ENCODE results near the gene SCYL2.
"Not testable (repeated sequence)": the region's sequence is repeated elsewhere in the genome, so short reads cannot be mapped to it uniquely, and the experiment has no call there.

Gene SCYL2

DNA sequence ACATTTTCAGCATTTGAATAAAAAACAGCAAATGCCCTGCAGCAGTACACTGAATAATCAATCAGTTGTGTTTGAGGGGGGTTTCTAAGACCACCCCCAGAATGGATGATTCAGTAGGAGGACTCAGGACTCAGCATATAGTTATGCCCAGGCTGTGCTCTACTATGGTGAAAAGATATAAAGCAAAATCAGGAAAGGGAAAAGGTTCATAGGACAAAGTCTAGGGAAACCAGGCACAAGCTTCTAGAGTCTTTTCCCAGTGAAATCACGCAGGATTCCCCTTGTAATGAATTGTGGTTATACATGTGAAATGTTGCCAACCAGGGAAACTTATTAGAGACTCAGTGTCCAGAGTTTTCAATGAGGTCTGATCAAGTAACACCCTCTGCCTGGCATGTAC lies 64.9 kb downstream of the SCYL2 start:
- Histone ChIP-seq H3K36me3 (ENCODE audit: insufficient read depth, low read length) (peaks cover 60% of the 10 kb centered on the region), H3K9me3 (replicated peaks; ENCODE audit: low read length) (no peaks in the 10 kb centered on the region), H3K27me3 (ENCODE audit: control insufficient read depth, insufficient read depth, low read length) (no peaks in the 10 kb centered on the region), H3K4me1 (ENCODE audit: control insufficient read depth, insufficient read depth, low read length) (no peaks in the 10 kb centered on the region), H3K9ac (ENCODE audit: low read depth, low read length) (no peak overlapping the region), H3K4me3 (ENCODE audit: low read length) (no peak overlapping the region), H3K4me2 (ENCODE audit: low read length) (no peak overlapping the region)

DNA sequence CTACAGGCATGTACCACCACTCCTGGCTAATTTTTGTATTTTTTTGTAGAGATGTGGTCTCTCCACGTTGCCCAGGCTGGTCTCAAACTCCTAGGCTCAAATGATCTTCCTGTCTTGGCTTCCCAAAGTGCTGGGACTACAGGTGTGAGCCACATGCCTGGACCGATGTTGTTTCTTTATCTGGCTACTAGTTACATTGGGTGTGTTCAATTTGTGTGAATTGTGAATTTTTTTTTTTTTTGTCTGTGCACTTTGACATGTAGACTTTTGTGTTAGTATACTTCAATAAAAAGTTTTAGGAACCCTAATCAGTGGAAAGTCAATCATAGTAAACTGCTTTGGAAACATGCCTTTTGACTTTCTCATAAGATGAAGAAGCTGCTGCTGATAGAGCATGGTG lies 65.9 kb downstream of the SCYL2 start:
- H3K4me1 ChIP-seq (ENCODE audit: control insufficient read depth, insufficient read depth, low read length) = no peaks in the 10 kb centered on the region
- no peaks in the 10 kb centered on the region for H3K9me3 ChIP-seq (replicated peaks; ENCODE audit: low read length)
- H3K27me3 ChIP-seq (ENCODE audit: control insufficient read depth, insufficient read depth, low read length) = no peaks in the 10 kb centered on the region
- H3K36me3 ChIP-seq (ENCODE audit: insufficient read depth, low read length) = peaks cover 64% of the 10 kb centered on the region
- no peak overlapping the region for H3K4me2 ChIP-seq (ENCODE audit: low read length)
- no peak overlapping the region for H3K4me3 ChIP-seq (ENCODE audit: low read length)
- H3K9ac ChIP-seq (ENCODE audit: low read depth, low read length) = no peak overlapping the region

GRCh38 chr12:100337299-100337698 lies 70.3 kb downstream of the SCYL2 start:
- Histone ChIP-seq H3K27me3 (ENCODE audit: control insufficient read depth, insufficient read depth, low read length) (no peaks in the 10 kb centered on the region), H3K36me3 (ENCODE audit: insufficient read depth, low read length) (peaks cover 40% of the 10 kb centered on the region), H3K4me3 (ENCODE audit: low read length) (no peak overlapping the region), H3K9me3 (replicated peaks; ENCODE audit: low read length) (no peaks in the 10 kb centered on the region), H3K4me1 (ENCODE audit: control insufficient read depth, insufficient read depth, low read length) (no peaks in the 10 kb centered on the region), H3K4me2 (ENCODE audit: low read length) (no peak overlapping the region), H3K9ac (ENCODE audit: low read depth, low read length) (no peak overlapping the region)

- no peaks in the 10 kb centered on the region for H3K27me3 ChIP-seq (ENCODE audit: control insufficient read depth, insufficient read depth, low read length)
- H3K4me2 ChIP-seq (ENCODE audit: low read length) = no peak overlapping the region
- H3K9ac ChIP-seq (ENCODE audit: low read depth, low read length) = no peak overlapping the region
- H3K4me1 ChIP-seq (ENCODE audit: control insufficient read depth, insufficient read depth, low read length) = no peaks in the 10 kb centered on the region
- H3K9me3 ChIP-seq (replicated peaks; ENCODE audit: low read length) = no peaks in the 10 kb centered on the region
- H3K36me3 ChIP-seq (ENCODE audit: insufficient read depth, low read length) = peaks cover 38% of the 10 kb centered on the region
- H3K4me3 ChIP-seq (ENCODE audit: low read length) = no peak overlapping the region
These were observed 70.8 kb downstream of the SCYL2 start for GRCh38 chr12:100337727-100338126.

GRCh38 chr12:100339071-100339470 lies 72.1 kb downstream of the SCYL2 start:
- Histone ChIP-seq H3K4me3 (ENCODE audit: low read length) (no peak overlapping the region), H3K4me2 (ENCODE audit: low read length) (no peak overlapping the region), H3K36me3 (ENCODE audit: insufficient read depth, low read length) (peaks cover 32% of the 10 kb centered on the region), H3K27me3 (ENCODE audit: control insufficient read depth, insufficient read depth, low read length) (no peaks in the 10 kb centered on the region), H3K9ac (ENCODE audit: low read depth, low read length) (no peak overlapping the region), H3K9me3 (replicated peaks; ENCODE audit: low read length) (no peaks in the 10 kb centered on the region), H3K4me1 (ENCODE audit: control insufficient read depth, insufficient read depth, low read length) (no peaks in the 10 kb centered on the region)

DNA sequence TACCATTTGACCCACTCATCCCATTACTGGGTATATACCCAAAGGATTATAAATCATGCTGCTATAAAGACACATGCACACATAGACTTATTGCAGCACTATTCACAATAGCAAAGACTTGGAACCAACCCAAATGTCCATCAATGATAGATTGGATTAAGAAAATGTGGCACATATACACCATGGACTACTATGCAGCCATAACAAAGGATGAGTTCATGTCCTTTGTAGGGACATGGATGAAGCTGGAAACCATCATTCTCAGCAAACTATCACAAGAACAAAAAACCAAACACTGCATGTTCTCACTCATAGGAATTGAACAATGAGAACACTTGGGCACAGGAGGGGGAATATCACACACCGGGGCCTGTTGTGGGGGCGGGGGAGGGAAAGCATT lies 75.9 kb downstream of the SCYL2 start:
- not testable (repeated sequence) for H3K9ac ChIP-seq (ENCODE audit: low read depth, low read length); H3K36me3 ChIP-seq (ENCODE audit: insufficient read depth, low read length); H3K27me3 ChIP-seq (ENCODE audit: control insufficient read depth, insufficient read depth, low read length); H3K4me1 ChIP-seq (ENCODE audit: control insufficient read depth, insufficient read depth, low read length); H3K9me3 ChIP-seq (replicated peaks; ENCODE audit: low read length); H3K4me3 ChIP-seq (ENCODE audit: low read length); H3K4me2 ChIP-seq (ENCODE audit: low read length)

DNA sequence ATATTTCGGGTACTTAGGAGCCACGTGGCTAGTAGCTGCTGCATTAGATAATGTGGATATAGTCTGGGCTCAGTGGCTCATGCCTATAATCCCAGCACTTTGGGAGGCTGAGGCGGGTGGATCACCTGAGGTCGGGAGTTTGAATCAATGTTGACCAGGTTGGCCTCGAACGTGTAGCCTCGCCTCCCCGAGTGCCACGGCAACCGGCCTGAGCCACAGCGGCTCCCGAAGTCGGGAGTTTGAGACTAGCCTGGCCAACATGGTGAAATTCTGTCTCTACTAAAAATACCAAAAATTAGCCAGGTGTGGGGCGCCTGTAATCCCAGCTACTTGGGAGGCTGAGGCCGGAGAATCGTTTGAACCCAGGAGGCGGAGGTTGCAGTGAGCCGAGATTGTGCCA lies 77.4 kb downstream of the SCYL2 start:
- H3K36me3 ChIP-seq (ENCODE audit: insufficient read depth, low read length); H3K4me2 ChIP-seq (ENCODE audit: low read length); H3K4me3 ChIP-seq (ENCODE audit: low read length); H3K9me3 ChIP-seq (replicated peaks; ENCODE audit: low read length); H3K27me3 ChIP-seq (ENCODE audit: control insufficient read depth, insufficient read depth, low read length); H3K9ac ChIP-seq (ENCODE audit: low read depth, low read length); H3K4me1 ChIP-seq (ENCODE audit: control insufficient read depth, insufficient read depth, low read length): not testable (repeated sequence)

DNA sequence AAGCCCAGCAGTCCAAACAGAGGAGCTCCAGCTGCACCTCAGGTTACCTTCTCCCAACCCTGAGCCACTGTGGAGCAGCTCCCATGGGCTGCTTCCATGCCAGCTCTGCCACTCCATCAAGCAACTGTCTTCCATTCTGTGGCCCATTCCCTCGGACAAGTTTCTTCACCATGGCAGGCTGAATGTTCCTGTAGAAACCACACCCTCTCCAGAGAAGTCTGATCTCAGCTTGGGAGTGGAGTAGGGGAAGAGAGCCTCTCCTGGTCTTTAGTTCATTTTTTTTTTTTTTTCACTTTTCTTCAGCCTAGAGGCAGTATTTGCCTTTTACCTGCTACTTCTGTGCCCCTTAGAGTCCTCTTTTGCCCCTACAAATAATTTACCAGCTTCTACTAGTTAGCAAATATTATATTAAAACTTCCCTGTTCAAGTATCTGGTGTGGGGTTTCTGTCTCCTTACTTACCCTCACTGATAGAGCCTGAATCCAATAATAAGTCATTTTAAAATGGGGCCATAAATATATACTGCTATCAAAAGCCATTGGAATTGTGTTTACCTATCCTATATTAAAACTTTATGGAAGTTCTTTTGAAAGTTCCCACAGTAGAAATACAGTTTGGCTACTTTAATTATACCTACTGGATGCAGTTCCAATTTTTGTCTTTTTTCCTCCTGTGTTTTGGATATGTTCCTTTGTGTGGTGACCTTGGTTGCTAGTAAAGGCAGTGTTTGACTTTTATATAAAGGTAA lies 78.2 kb downstream of the SCYL2 start:
- Histone ChIP-seq H3K9me3 (replicated peaks; ENCODE audit: low read length) (no peaks in the 10 kb centered on the region), H3K9ac (ENCODE audit: low read depth, low read length) (no peak overlapping the region), H3K4me2 (ENCODE audit: low read length) (no peak overlapping the region), H3K4me1 (ENCODE audit: control insufficient read depth, insufficient read depth, low read length) (no peaks in the 10 kb centered on the region), H3K27me3 (ENCODE audit: control insufficient read depth, insufficient read depth, low read length) (no peaks in the 10 kb centered on the region), H3K36me3 (ENCODE audit: insufficient read depth, low read length) (no peaks in the 10 kb centered on the region), H3K4me3 (ENCODE audit: low read length) (no peak overlapping the region)

GRCh38 chr12:100346660-100347059 lies 79.7 kb downstream of the SCYL2 start:
- H3K4me1 ChIP-seq (ENCODE audit: control insufficient read depth, insufficient read depth, low read length) = no peaks in the 10 kb centered on the region
- H3K9ac ChIP-seq (ENCODE audit: low read depth, low read length) = no peak overlapping the region
- no peaks in the 10 kb centered on the region for H3K36me3 ChIP-seq (ENCODE audit: insufficient read depth, low read length)
- H3K9me3 ChIP-seq (replicated peaks; ENCODE audit: low read length) = no peaks in the 10 kb centered on the region
- H3K4me3 ChIP-seq (ENCODE audit: low read length) = no peak overlapping the region
- no peak overlapping the region for H3K4me2 ChIP-seq (ENCODE audit: low read length)
- H3K27me3 ChIP-seq (ENCODE audit: control insufficient read depth, insufficient read depth, low read length) = no peaks in the 10 kb centered on the region

DNA sequence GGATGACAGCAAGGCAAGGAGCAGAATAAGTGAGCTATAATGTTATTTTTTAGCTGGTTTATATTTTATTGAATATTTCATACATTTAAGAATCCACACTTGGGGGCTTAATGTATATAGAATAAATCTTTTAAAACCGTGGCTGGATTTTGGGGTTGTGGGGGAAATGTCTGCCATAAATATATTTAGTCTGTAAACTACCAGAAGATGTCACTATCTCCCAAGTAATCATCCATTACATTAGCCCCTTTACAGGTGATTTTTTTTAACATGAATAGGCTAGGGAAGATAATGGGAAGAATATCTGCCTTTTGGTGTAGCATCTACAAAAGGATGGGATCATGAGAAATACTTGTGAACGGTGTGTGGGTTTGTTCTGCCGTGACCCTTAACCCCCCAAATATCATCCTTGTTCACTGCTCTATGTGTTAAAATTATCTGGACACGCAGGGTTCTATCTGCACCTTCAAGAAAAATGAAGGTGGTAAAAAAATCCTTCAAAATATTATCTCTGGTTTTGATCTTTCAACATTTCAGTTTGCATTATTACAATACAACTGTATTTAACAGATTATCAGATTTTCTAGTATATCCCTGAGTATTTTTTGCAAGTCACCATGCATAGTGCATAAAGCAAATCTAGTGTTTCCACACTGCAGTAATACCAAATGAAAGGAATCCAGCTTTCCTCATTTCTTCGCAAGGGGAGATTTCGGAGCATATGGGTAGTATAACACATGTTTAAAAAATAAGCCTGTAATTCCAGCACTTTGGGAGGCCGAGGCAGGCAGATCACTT lies 81.9 kb downstream of the SCYL2 start:
- no peaks in the 10 kb centered on the region for H3K36me3 ChIP-seq (ENCODE audit: insufficient read depth, low read length)
- H3K4me2 ChIP-seq (ENCODE audit: low read length) = no peak overlapping the region
- H3K9me3 ChIP-seq (replicated peaks; ENCODE audit: low read length) = no peaks in the 10 kb centered on the region
- peaks cover 1% of the 10 kb centered on the region for H3K27me3 ChIP-seq (ENCODE audit: control insufficient read depth, insufficient read depth, low read length)
- H3K9ac ChIP-seq (ENCODE audit: low read depth, low read length) = no peak overlapping the region
- H3K4me1 ChIP-seq (ENCODE audit: control insufficient read depth, insufficient read depth, low read length) = no peaks in the 10 kb centered on the region
- H3K4me3 ChIP-seq (ENCODE audit: low read length) = no peak overlapping the region

DNA sequence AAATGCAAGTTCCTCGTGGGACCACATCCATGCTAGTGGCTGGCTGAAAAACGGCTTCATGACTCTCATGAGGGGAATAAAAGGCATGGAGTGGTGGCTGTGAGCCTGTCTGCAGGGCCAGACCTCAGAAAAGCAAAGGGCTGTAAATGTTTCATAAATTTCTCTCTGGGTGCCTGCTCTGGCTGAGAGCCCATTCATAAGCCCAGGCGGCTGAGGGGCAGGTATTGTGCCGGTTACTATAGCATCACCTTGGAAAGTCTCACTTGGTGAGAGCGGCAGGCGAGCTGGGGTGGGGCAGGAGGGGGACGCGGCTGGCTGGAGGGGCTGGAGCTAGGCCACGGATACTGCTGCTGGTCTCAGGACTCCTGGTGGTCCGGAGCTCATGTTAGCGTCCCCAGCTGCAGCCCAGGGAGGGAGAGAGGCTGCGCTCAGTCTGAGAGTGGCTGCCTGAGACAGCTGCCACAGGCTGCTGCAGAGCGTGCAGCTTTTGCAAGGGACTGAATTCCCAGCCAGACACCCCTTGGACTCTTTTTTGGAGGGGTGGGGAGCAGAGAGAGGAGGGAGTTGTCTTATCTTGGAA lies 89.8 kb downstream of the SCYL2 start, which contains the start of gene SLC17A8:
SLC17A8 (plus strand) TSS at position 431 of the 580 bp plus-strand sequence. CDS start 318 bp downstream, outside the sequence.
- peaks cover 35% of the 10 kb centered on the region for H3K27me3 ChIP-seq (ENCODE audit: control insufficient read depth, insufficient read depth, low read length)
- H3K9ac ChIP-seq (ENCODE audit: low read depth, low read length) = no peak within 1 kb of the TSS
- no peaks in the 10 kb centered on the region for H3K9me3 ChIP-seq (replicated peaks; ENCODE audit: low read length)
- no peak within 1 kb of the TSS for H3K4me3 ChIP-seq (ENCODE audit: low read length)
- H3K4me1 ChIP-seq (ENCODE audit: control insufficient read depth, insufficient read depth, low read length) = no peaks in the 10 kb centered on the region
- no peaks in the 10 kb centered on the region for H3K36me3 ChIP-seq (ENCODE audit: insufficient read depth, low read length)
- no peak within 1 kb of the TSS for H3K4me2 ChIP-seq (ENCODE audit: low read length)
